Measurements from ENCODE around the gene FBXL16.

DNA sequence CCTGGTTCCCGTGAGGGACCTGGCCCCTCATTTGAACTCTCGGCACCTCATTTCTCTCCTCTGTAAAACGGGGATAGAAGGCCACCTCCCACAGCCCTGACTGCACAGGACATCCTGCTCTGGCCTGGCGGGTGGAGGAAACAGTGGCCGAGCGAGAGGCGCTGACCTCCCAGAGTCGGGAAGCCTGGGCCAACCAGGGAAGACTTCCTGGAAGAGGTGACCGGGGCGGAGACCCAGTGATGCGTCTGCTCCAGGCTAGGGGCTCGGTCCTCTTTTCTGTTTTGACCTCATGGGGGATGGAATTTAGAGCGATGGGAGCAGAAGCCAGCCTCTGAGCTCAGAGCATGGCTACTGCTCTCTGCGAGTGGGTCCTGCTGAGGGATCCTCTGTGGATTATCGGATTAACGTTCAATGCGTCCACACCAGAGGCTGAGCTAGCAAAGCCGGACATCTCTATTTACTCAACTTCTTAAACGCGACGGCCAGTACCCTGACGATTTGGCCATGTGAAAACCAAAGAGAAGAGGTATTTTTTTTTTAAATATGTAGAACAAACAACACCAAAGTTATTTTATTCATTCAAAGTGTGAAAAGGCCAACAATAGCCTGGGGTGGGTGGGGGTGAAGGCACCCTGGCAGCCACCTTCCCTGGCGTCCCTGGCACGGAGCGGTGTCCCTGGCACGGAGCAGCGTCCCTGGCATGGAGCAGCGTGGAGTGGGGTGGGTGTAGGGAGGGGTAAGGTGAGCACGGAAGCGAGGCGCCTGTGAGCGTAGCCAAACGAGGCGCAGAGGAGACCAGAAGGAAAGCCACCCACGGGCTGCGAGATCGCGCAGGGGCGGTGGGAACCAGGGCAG, 45.8 kb upstream of the FBXL16 start:
- TF ChIP-seq, protein P1, sequence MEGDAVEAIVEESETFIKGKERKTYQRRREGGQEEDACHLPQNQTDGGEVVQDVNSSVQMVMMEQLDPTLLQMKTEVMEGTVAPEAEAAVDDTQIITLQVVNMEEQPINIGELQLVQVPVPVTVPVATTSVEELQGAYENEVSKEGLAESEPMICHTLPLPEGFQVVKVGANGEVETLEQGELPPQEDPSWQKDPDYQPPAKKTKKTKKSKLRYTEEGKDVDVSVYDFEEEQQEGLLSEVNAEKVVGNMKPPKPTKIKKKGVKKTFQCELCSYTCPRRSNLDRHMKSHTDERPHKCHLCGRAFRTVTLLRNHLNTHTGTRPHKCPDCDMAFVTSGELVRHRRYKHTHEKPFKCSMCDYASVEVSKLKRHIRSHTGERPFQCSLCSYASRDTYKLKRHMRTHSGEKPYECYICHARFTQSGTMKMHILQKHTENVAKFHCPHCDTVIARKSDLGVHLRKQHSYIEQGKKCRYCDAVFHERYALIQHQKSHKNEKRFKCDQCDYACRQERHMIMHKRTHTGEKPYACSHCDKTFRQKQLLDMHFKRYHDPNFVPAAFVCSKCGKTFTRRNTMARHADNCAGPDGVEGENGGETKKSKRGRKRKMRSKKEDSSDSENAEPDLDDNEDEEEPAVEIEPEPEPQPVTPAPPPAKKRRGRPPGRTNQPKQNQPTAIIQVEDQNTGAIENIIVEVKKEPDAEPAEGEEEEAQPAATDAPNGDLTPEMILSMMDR (IDR thresholded peaks at IDR 0.05) = no peak
- TF ChIP-seq POLR2A (IDR thresholded peaks at IDR 0.05) (no peak), POLR2AphosphoS5 (IDR thresholded peaks at IDR 0.05) (no peak)

Data from breast epithelium (tissue), 3 donors.